GM19438 (cell line): Measurements from ENCODE around the gene HAUS7.

Experiments used
- ATAC-seq: cut with Tn5 transposase; IDR thresholded peaks from one replicate; pipeline ENCODE4 v1.9.1; 2021; ENCODE audit warnings: low read depth; ENCODE audit not compliant: unreplicated experiment

HAUS7 gene

GRCh38 chrX:153481043-153481442 is 10.7 kb upstream of the HAUS7 start:
- ATAC-seq, result no peak

- ATAC-seq, result no peak
These were observed 8.4 kb upstream of the HAUS7 start for GRCh38 chrX:153478746-153479145.

- no peak for ATAC-seq
These were observed 7.5 kb upstream of the HAUS7 start for GRCh38 chrX:153477901-153478300.

- ATAC-seq, result no peak
These were observed 7.0 kb upstream of the HAUS7 start for GRCh38 chrX:153477364-153477857.

GRCh38 chrX:153476666-153477363 is 6.4 kb upstream of the HAUS7 start:
- ATAC-seq, result no peak

- no peak for ATAC-seq
These were observed 5.4 kb upstream of the HAUS7 start for GRCh38 chrX:153475751-153476281.

GRCh38 chrX:153475271-153475670 is 4.9 kb upstream of the HAUS7 start:
- no peak for ATAC-seq

- no peak for ATAC-seq
These were observed 4.3 kb upstream of the HAUS7 start for GRCh38 chrX:153474718-153475117.

GRCh38 chrX:153474266-153474665 is 3.9 kb upstream of the HAUS7 start:
- no peak for ATAC-seq

GRCh38 chrX:153473126-153473525 is 2.8 kb upstream of the HAUS7 start:
- no peak for ATAC-seq

- no peak for ATAC-seq
These were observed 1.4 kb upstream of the HAUS7 start for GRCh38 chrX:153471663-153472280.

- ATAC-seq, result peak; percentile 42
These were observed 465 bp downstream of the HAUS7 start for GRCh38 chrX:153469811-153470410.

GRCh38 chrX:153468008-153468580 is 2.3 kb downstream of the HAUS7 start:
- no peak for ATAC-seq

GRCh38 chrX:153465691-153466380 is 4.5 kb downstream of the HAUS7 start:
- ATAC-seq, result no peak

GRCh38 chrX:153464116-153464515 is 6.3 kb downstream of the HAUS7 start:
- no peak for ATAC-seq

- no peak for ATAC-seq
These were observed 6.8 kb downstream of the HAUS7 start for GRCh38 chrX:153463556-153463955.

- no peak for ATAC-seq
These were observed 7.3 kb downstream of the HAUS7 start for GRCh38 chrX:153463031-153463430.

GRCh38 chrX:153462291-153462690 is 8.1 kb downstream of the HAUS7 start:
- ATAC-seq, result no peak

GRCh38 chrX:153460826-153461225 is 9.6 kb downstream of the HAUS7 start:
- no peak for ATAC-seq

GRCh38 chrX:153459986-153460385 is 10.4 kb downstream of the HAUS7 start:
- ATAC-seq, result no peak

- ATAC-seq, result no peak
These were observed 11.9 kb downstream of the HAUS7 start for GRCh38 chrX:153458476-153458875.
